ENCODE results near the gene ASCC3.

Gene ASCC3

DNA sequence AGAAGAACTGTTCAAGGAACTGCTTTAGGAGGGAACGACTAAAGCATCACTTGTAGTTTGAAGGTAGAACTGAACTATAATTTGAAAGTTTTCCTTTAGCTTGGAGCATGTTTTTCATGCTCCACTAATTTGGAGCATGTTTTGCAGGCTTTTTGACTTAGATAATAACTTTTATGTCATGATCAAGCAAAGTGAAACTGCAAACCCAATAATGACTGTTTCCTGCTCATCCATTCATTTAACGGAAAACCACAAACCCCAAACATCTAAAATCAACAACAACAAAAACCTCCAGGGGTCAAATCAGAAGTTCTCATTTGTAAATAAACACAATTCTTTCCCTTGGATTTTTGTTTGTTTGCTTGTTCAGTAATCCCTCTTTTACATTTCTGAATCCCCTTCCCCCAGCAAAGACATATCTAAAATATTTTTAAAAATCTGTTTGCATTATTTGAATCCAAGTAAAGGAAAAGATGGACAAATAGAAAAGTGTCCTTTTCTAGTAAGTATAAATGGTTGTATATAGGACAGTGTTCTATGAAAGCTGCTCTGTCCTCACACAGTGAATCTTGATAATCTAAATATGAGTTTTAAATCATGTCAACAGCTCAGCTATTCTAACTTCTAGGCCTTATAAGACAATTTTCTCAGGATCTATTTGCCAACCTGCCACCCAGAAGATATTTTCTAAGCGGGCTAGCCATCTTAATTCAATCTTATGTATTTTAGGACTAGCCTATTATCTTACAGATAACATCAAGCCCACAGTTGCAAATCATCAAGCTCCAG, 419.0 kb downstream of the ASCC3 start:
- DNase-seq, result no peak

- DNase-seq, result no peak
Observed at GRCh38 chr6:100461278-100461916, 419.7 kb downstream of the ASCC3 start.

- no peak for DNase-seq
Observed at GRCh38 chr6:100460650-100461204, 420.4 kb downstream of the ASCC3 start.

DNA sequence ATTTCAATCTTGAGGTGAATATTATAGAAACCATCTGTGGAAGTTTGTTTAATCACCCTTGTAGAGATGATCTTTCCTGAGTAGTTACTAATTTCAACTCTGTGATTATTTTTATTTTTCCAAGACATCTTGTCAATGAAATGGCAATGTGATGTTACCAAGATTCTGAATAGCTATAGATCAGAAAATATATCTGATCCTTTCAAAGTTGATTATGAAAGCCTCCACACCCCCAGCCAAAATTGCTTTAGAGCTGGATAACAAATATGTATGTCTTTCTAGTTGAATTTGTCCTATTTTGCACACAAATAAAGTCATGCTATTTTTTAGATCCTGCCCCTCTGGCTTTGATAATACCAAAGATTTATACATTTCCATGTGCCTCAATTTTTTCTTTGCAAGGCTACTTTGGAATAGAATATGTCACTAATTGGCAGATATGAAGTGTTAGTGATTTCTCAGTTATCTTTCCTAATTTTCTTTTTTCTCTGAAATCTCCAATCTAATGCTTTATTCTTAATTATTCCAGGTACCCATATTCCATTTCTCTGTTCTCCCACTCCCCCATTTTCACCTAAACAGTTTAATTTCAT, 421.4 kb downstream of the ASCC3 start:
- no peak for DNase-seq

DNA sequence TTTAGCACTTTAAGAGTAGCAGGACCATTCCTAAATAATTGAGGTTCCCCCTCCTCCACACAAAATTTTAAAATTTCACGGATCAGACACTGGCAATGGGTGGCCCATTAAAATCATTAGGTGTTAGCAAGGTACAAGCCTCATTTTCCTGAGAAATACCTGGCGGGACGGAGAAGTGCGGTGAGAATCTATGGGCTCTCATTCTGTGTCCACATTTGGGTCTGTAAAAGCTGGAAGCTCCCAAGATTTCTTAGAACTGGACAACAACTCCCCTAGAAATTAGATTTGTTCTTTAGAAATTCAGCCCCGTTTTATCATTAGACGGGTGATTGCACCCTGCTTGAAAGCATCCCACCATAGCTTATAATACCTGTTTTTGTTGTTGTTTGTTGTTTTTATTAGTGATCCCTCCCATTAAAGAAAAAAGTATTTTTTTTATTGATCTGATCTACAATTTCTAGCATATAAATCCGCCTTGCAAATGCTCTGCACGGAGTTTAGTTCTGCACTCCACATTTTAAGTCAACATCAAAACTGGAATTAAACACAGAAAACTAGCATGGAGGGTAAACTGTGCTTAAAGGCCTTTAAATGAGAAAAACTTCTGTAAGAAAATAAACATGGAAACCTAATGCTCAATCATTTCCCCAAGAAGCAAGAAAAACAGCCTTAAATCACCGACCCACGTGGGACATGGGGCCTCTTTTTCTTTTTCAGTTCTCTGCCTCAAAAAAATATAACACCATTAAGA, 422.1 kb downstream of the ASCC3 start:
- DNase-seq, result no peak
